Measurements from ENCODE around the gene NMNAT2. TPM values are rescaled to one million over a fixed set of nuclear protein-coding genes. Genes with fewer than 3 reads are reported as not detected.

Gene NMNAT2
- total and polyA plus RNA-seq, 3 donors from 2014 or later = 23.6 to 52.0 (median 45.7) TPM

DNA sequence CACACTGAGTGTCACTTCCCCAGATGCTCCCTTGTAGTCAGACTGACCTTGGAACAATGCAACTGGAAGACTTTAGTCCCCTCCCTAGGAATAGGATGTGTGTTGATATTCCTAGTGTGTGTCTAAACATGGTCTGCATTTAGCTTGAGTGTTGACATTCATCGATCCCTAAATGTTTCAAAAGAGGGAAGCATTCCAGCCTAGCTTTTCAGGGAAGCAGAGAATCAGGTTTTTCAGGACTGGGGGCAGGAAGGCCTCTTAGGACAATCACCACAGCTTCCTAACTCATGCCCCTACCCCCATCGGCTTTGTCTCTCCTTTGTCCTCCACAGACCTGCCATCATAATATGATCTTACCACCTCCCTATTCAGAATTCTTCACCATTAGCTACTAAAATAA lies 43.4 kb downstream of the NMNAT2 start:
- Histone ChIP-seq H3K27ac (no peak overlapping the region), H3K4me3 (no peak overlapping the region), H3K27me3 (no peaks in the 10 kb centered on the region), H3K36me3 (ENCODE audit: low read depth, missing control alignments) (no peaks in the 10 kb centered on the region), H3K4me1 (no peaks in the 10 kb centered on the region), H3K9me3 (no peaks in the 10 kb centered on the region)
- no peak for TF ChIP-seq POLR2A (IDR thresholded peaks at IDR 0.05)
- TF ChIP-seq, protein P1, sequence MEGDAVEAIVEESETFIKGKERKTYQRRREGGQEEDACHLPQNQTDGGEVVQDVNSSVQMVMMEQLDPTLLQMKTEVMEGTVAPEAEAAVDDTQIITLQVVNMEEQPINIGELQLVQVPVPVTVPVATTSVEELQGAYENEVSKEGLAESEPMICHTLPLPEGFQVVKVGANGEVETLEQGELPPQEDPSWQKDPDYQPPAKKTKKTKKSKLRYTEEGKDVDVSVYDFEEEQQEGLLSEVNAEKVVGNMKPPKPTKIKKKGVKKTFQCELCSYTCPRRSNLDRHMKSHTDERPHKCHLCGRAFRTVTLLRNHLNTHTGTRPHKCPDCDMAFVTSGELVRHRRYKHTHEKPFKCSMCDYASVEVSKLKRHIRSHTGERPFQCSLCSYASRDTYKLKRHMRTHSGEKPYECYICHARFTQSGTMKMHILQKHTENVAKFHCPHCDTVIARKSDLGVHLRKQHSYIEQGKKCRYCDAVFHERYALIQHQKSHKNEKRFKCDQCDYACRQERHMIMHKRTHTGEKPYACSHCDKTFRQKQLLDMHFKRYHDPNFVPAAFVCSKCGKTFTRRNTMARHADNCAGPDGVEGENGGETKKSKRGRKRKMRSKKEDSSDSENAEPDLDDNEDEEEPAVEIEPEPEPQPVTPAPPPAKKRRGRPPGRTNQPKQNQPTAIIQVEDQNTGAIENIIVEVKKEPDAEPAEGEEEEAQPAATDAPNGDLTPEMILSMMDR (IDR thresholded peaks at IDR 0.05) = no peak
- DNase-seq = no peak
- intact Hi-C loops (cut with DNase I; ENCODE audit: low total_unique reads) = no loop called here
- WGBS, 2 donors = 90 to 91% methylated on average over 2 of the region's 2 CpGs

DNA sequence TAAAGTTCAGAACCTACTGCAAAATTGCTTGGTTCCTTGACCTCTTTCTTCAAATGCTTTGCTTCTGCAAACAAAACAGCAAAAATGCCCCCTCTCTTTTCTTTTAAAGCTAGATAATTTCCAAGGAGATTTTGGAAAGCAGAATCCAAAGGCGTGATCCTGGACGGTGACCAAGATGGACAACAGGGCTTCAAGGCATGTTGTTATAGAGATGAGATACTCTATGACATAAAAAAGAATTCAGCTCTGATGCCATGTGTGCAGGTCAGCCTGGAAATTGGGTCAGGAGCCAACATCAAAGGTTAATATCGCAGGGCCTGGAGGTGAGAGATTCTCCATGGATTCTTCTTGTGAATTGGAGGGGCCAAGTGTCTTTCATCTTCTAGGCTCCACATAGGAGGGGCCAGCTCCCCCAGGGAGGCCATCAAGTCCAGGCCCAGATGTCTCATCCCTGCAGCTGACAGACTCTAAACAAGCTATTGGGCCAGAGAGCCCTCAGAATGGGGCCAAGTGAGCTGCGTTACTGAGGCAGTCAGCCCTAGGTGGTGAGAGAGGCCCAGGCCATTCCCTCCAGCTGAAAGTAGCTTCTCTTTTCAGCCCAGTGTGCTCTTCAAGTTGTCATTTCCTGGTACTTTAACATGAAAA lies 45.5 kb downstream of the NMNAT2 start:
- H3K36me3 ChIP-seq (ENCODE audit: low read depth, missing control alignments) = no peaks in the 10 kb centered on the region
- H3K4me1 ChIP-seq = no peaks in the 10 kb centered on the region
- H3K9me3 ChIP-seq = no peaks in the 10 kb centered on the region
- WGBS, 2 donors = 71 to 74% methylated on average over 4 of the region's 4 CpGs
- TF ChIP-seq POLR2A (IDR thresholded peaks at IDR 0.05) = no peak
- TF ChIP-seq, protein P1 (IDR thresholded peaks at IDR 0.05) = no peak
- H3K27me3 ChIP-seq = no peaks in the 10 kb centered on the region
- H3K4me3 ChIP-seq = no peak overlapping the region
- intact Hi-C loops (cut with DNase I; ENCODE audit: low total_unique reads) = no loop called here
- H3K27ac ChIP-seq = no peak overlapping the region
- DNase-seq = no peak

DNA sequence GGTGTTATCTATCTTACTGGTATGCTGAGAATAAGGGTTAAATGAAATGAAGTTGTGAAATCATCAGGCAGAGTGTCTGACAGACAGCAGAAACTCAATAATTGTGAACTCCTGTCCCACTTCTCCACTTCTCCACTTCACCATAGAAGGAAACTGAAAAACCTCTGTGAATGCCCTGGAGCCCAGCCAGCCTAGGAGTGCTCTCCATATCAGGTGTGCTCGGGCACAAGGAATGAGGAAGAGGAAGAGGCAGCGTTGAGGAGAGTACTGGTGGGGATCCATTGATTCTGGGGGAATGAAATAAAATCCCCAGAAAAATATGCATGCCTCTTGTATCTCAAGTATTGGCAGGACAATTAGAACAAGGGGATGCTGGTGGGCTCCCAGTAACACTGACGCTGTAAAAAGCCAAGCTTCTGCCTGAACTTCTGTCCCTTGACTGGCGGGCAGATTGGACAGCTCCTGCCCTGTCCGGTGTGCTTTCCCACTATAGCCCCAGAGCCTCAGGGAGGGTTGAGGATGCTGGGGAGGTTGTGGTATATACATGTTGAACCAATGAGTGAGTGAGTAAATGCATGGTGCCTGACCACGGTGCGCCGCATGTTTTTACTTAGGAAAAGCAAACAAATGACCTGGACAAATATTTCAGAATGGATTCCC lies 47.7 kb downstream of the NMNAT2 start:
- intact Hi-C loops (cut with DNase I; ENCODE audit: low total_unique reads) = no loop called here
- no peaks in the 10 kb centered on the region for H3K4me1 ChIP-seq
- no peak overlapping the region for H3K27ac ChIP-seq
- H3K9me3 ChIP-seq = no peaks in the 10 kb centered on the region
- no peak for DNase-seq
- TF ChIP-seq POLR2A (IDR thresholded peaks at IDR 0.05) = no peak
- TF ChIP-seq, protein P1 (IDR thresholded peaks at IDR 0.05) = no peak
- WGBS, 2 donors = 68 to 70% methylated on average over 8 of the region's 8 CpGs
- H3K36me3 ChIP-seq (ENCODE audit: low read depth, missing control alignments) = no peaks in the 10 kb centered on the region
- no peak overlapping the region for H3K4me3 ChIP-seq
- H3K27me3 ChIP-seq = no peaks in the 10 kb centered on the region

DNA sequence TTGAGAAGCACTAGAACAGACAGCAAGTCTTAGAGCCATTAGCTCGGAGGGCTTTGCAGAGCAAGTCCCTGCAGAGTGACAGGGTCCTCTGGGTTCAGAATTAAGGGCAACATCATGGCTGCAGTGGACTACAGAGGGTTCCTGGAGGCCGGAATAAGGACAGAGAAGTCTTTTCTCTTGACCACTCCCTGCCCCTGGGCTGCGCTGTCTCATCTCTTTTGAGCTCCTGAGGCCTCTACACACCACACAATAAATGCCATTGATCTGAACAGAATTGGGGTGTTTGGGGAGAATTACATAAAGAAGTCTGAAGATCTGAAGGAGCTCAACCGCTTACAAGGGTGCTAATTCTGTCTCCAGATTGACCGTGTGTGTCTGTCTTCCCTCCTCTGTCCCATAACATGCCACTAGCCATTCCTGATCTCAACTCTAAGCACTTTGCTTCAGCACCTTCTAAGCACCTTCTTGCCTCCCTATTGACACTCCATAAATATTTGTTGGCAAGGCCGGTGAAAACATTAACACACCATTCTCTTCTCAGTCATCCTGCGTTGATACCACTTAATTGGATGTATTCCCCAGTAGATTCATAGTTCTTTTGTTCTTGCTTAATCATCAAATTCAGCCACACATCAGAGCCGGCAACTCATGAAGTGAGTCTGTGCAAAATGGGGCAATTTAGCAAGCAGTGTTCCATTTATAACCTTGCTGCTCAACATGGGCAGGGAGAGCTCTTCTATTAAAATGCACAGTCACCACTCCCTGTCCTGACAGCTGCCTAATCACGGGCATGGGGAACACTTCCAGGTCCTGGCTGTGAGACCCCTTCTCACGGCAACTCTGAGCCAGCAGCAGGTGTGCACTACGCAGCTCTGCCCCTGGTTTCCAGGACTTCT lies 49.7 kb downstream of the NMNAT2 start:
- Histone ChIP-seq H3K36me3 (ENCODE audit: low read depth, missing control alignments) (no peaks in the 10 kb centered on the region), H3K9me3 (no peaks in the 10 kb centered on the region), H3K27me3 (no peaks in the 10 kb centered on the region), H3K27ac (no peak overlapping the region), H3K4me1 (no peaks in the 10 kb centered on the region), H3K4me3 (no peak overlapping the region)
- 80 to 83% methylated on average over 11 of the region's 11 CpGs for WGBS, 2 donors
- intact Hi-C loops (cut with DNase I; ENCODE audit: low total_unique reads) = no loop called here
- no peak for DNase-seq
- no peak for TF ChIP-seq POLR2A (IDR thresholded peaks at IDR 0.05)
- TF ChIP-seq, protein P1 (IDR thresholded peaks at IDR 0.05) = no peak

Measured in testis (tissue), 3 donors.